ENCODE results near the gene MEGF9.

DNA sequence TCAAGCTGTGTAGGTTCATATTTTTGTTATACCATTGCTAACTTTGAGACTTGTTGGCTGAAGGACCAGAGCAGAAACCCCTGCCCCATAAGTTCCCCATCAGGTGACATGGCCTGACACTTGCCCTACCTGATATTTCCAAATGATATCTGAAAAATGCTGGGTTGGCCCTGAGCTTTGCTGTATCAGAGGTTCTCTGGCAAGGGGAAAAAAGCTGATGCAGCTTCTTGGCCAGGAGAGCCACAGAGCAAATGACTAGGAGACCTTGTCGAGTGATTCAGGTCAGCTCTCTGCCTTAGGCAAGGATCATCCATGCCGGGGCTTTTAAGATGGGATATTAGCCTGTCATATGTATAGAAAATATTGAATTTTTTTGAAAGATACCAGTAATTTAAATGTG is 2.9 kb upstream of the MEGF9 start:
- TF ChIP-seq, protein P1, sequence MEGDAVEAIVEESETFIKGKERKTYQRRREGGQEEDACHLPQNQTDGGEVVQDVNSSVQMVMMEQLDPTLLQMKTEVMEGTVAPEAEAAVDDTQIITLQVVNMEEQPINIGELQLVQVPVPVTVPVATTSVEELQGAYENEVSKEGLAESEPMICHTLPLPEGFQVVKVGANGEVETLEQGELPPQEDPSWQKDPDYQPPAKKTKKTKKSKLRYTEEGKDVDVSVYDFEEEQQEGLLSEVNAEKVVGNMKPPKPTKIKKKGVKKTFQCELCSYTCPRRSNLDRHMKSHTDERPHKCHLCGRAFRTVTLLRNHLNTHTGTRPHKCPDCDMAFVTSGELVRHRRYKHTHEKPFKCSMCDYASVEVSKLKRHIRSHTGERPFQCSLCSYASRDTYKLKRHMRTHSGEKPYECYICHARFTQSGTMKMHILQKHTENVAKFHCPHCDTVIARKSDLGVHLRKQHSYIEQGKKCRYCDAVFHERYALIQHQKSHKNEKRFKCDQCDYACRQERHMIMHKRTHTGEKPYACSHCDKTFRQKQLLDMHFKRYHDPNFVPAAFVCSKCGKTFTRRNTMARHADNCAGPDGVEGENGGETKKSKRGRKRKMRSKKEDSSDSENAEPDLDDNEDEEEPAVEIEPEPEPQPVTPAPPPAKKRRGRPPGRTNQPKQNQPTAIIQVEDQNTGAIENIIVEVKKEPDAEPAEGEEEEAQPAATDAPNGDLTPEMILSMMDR (IDR thresholded peaks at IDR 0.05 in 2 of 3, conservative IDR thresholded peaks at IDR 0.05 in 1 of 3; ENCODE audit: borderline replicate concordance in 1 of 3, insufficient read depth in 1 of 3, low read depth in 2 of 3, low read length in 2 of 3), result no peak
- TF ChIP-seq, protein P2, sequence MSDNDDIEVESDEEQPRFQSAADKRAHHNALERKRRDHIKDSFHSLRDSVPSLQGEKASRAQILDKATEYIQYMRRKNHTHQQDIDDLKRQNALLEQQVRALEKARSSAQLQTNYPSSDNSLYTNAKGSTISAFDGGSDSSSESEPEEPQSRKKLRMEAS (IDR thresholded peaks at IDR 0.05), result no peak
- TF ChIP-seq EZH2 (IDR thresholded peaks at IDR 0.05) (no peak), EGR1 (IDR thresholded peaks at IDR 0.05; ENCODE audit: low read depth) (no peak), SP1 (IDR thresholded peaks at IDR 0.05; ENCODE audit: low read depth) (no peak), ZFX (IDR thresholded peaks at IDR 0.05) (no peak), RAD21 (IDR thresholded peaks at IDR 0.05; ENCODE audit: low read depth) (no peak), POLR2A (IDR thresholded peaks at IDR 0.05; ENCODE audit: borderline replicate concordance, extremely low read depth, insufficient read depth, insufficient read length) (no peak), TCF7L2 (IDR thresholded peaks at IDR 0.05; ENCODE audit: borderline replicate concordance, extremely low read depth, insufficient read depth, insufficient read length) (no peak), POLR2AphosphoS5 (IDR thresholded peaks at IDR 0.05; ENCODE audit: low read depth, low read length) (no peak)
- TF ChIP-seq, protein P3, sequence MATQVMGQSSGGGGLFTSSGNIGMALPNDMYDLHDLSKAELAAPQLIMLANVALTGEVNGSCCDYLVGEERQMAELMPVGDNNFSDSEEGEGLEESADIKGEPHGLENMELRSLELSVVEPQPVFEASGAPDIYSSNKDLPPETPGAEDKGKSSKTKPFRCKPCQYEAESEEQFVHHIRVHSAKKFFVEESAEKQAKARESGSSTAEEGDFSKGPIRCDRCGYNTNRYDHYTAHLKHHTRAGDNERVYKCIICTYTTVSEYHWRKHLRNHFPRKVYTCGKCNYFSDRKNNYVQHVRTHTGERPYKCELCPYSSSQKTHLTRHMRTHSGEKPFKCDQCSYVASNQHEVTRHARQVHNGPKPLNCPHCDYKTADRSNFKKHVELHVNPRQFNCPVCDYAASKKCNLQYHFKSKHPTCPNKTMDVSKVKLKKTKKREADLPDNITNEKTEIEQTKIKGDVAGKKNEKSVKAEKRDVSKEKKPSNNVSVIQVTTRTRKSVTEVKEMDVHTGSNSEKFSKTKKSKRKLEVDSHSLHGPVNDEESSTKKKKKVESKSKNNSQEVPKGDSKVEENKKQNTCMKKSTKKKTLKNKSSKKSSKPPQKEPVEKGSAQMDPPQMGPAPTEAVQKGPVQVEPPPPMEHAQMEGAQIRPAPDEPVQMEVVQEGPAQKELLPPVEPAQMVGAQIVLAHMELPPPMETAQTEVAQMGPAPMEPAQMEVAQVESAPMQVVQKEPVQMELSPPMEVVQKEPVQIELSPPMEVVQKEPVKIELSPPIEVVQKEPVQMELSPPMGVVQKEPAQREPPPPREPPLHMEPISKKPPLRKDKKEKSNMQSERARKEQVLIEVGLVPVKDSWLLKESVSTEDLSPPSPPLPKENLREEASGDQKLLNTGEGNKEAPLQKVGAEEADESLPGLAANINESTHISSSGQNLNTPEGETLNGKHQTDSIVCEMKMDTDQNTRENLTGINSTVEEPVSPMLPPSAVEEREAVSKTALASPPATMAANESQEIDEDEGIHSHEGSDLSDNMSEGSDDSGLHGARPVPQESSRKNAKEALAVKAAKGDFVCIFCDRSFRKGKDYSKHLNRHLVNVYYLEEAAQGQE (IDR thresholded peaks at IDR 0.05; ENCODE audit: low read depth), result no peak
- TF ChIP-seq, protein P4, sequence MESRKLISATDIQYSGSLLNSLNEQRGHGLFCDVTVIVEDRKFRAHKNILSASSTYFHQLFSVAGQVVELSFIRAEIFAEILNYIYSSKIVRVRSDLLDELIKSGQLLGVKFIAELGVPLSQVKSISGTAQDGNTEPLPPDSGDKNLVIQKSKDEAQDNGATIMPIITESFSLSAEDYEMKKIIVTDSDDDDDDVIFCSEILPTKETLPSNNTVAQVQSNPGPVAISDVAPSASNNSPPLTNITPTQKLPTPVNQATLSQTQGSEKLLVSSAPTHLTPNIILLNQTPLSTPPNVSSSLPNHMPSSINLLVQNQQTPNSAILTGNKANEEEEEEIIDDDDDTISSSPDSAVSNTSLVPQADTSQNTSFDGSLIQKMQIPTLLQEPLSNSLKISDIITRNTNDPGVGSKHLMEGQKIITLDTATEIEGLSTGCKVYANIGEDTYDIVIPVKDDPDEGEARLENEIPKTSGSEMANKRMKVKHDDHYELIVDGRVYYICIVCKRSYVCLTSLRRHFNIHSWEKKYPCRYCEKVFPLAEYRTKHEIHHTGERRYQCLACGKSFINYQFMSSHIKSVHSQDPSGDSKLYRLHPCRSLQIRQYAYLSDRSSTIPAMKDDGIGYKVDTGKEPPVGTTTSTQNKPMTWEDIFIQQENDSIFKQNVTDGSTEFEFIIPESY (IDR thresholded peaks at IDR 0.05; ENCODE audit: extremely low read depth, insufficient replicate concordance, low read length), result no peak
